C4-2B (cell line): ENCODE results near the gene NXPH3.

ENCODE experiments used
- CTCF ChIP-seq: fragments of 450-650 bp; conservative IDR thresholded peaks from 2 replicates; pipeline ENCODE4 v1.5.1; 2017; ENCODE audit warnings: mild to moderate bottlenecking
- ZFX ChIP-seq: fragments of 450-650 bp; IDR thresholded peaks from 2 replicates; pipeline ENCODE4 v1.6.1; 2017

GRCh38 chr17:49616086-49616485, 40.4 kb downstream of the NXPH3 start:
- TF ChIP-seq CTCF (no peak; the same call in 1 of the 2 replicates), ZFX (no peak)
